IMR-90 (cell line): Measurements from ENCODE around the gene GRAMD2B. TPM values are rescaled to one million over a fixed set of nuclear protein-coding genes. Genes with fewer than 3 reads are reported as not detected.

Experiments used
- ATAC-seq: fragments of 200-7000 bp; cut with Tn5 transposase; 2 replicates; pipeline ENCODE4 v1.9.1; 2020; ENCODE audit warnings: low read depth, mild to moderate bottlenecking, moderate library complexity
- BruUV-seq: library from RNA; stranded (reverse); fragments of 400-500 nt; replicated peaks from 2 replicates; lab custom pipeline; 2021; lab: Mats Ljungman, UMichigan
- CTCF ChIA-PET: fragments of 300-600 bp; formaldehyde crosslinking; extraction: SDS; loops from one replicate; lab custom pipeline; 2021; ENCODE audit warnings: antibody characterized with exemption; lab: Yijun Ruan, JAX
- POLR2A ChIA-PET: fragments of 300-600 bp; sonication (Branson Sonifier 250); formaldehyde crosslinking; loops from one replicate; lab custom pipeline; 2022; ENCODE audit warnings: antibody characterized with exemption; ENCODE audit not compliant: unreplicated experiment; lab: Charles Lee
- DNase-seq: peaks from one replicate; pipeline ENCODE4 v3.0.0; 2013
- H2AFZ ChIP-seq: replicated peaks from 2 replicates; pipeline ENCODE3; 2013; ENCODE audit warnings: low read length, mild to moderate bottlenecking; ENCODE audit not compliant: poor library complexity
- H2AK5ac ChIP-seq: 2 replicates; pipeline ENCODE4 v1.6.1; 2013; ENCODE audit warnings: low read depth, low read length, inconsistent platforms
- H2AK9ac ChIP-seq: replicated peaks from 2 replicates; pipeline ENCODE3; 2013; ENCODE audit warnings: mild to moderate bottlenecking, low read depth, low read length, moderate library complexity; ENCODE audit not compliant: poor library complexity
- H2BK120ac ChIP-seq: 2 replicates; pipeline ENCODE4 v1.6.1; 2013; ENCODE audit warnings: low read depth, low read length, inconsistent platforms
- H2BK15ac ChIP-seq: 3 replicates; pipeline ENCODE4 v1.6.1; 2013; ENCODE audit warnings: low read depth, low read length, inconsistent platforms
- H2BK20ac ChIP-seq: 2 replicates; pipeline ENCODE4 v1.6.1; 2013; ENCODE audit warnings: low read depth, mild to moderate bottlenecking, inconsistent platforms, low read length, moderate library complexity
- H2BK5ac ChIP-seq: 2 replicates; pipeline ENCODE4 v1.6.1; 2013; ENCODE audit warnings: mild to moderate bottlenecking, low read depth, low read length, inconsistent platforms; ENCODE audit not compliant: poor library complexity, severe bottlenecking
- H3K14ac ChIP-seq: replicated peaks from 2 replicates; pipeline ENCODE4 v1.6.1; 2013; ENCODE audit warnings: low read depth, low read length, inconsistent platforms
- H3K18ac ChIP-seq: 2 replicates; pipeline ENCODE4 v1.6.1; 2013; ENCODE audit warnings: low read depth, low read length, control low read depth
- H3K23ac ChIP-seq: 2 replicates; pipeline ENCODE4 v1.6.1; 2013; ENCODE audit warnings: low read depth, low read length, inconsistent platforms
- H3K27ac ChIP-seq: 2 replicates; pipeline ENCODE4 v1.5.1; 2013; ENCODE audit warnings: mild to moderate bottlenecking, control low read depth, low read length; ENCODE audit not compliant: insufficient read depth
- H3K27me3 ChIP-seq: 2 replicates; pipeline ENCODE4 v1.6.1; 2013; ENCODE audit warnings: low read length; ENCODE audit not compliant: control insufficient read depth, insufficient read depth
- H3K36me3 ChIP-seq: 2 replicates; pipeline ENCODE4 v1.6.1; 2013; ENCODE audit warnings: low read length, mixed read lengths; ENCODE audit not compliant: control insufficient read depth, insufficient read depth
- H3K4ac ChIP-seq: 2 replicates; pipeline ENCODE4 v1.6.1; 2013; ENCODE audit warnings: low read depth, low read length, inconsistent platforms
- H3K4me1 ChIP-seq: 2 replicates; pipeline ENCODE4 v1.6.1; 2013; ENCODE audit warnings: low read length, mixed read lengths; ENCODE audit not compliant: control insufficient read depth, insufficient read depth
- H3K4me2 ChIP-seq: 2 replicates; pipeline ENCODE4 v1.6.1; 2013; ENCODE audit warnings: low read depth, mild to moderate bottlenecking, control low read depth, low read length, moderate library complexity
- H3K4me3 ChIP-seq: 2 replicates; pipeline ENCODE4 v1.5.1; 2013; ENCODE audit warnings: low read depth, mild to moderate bottlenecking, control low read depth, low read length, moderate library complexity; ENCODE audit not compliant: insufficient read depth
- H3K56ac ChIP-seq: 2 replicates; pipeline ENCODE4 v1.6.1; 2013; ENCODE audit warnings: low read length, inconsistent platforms; ENCODE audit not compliant: insufficient read depth; ENCODE audit errors: extremely low read depth
- H3K79me1 ChIP-seq, 2 experiments: 2 replicates each; pipeline ENCODE4 v1.6.1; 2013; ENCODE audit warnings: low read length in 2 of 2, inconsistent platforms in 1 of 2, low read depth in 1 of 2
- H3K9ac ChIP-seq: 2 replicates; pipeline ENCODE4 v1.6.1; 2013; ENCODE audit warnings: low read depth, low read length, control low read depth
- H3K9me1 ChIP-seq: 2 replicates; pipeline ENCODE4 v1.6.1; 2013; ENCODE audit warnings: low read length, inconsistent platforms; ENCODE audit not compliant: insufficient read depth
- H3K9me3 ChIP-seq: 2 replicates; pipeline ENCODE4 v1.6.1; 2013; ENCODE audit warnings: low read length; ENCODE audit not compliant: control insufficient read depth, insufficient read depth
- H4K20me1 ChIP-seq: 2 replicates; pipeline ENCODE4 v1.6.1; 2013; ENCODE audit warnings: low read length, inconsistent platforms; ENCODE audit not compliant: insufficient read depth
- H4K5ac ChIP-seq: 2 replicates; pipeline ENCODE4 v1.6.1; 2013; ENCODE audit warnings: mild to moderate bottlenecking, low read depth, low read length, control low read depth
- H4K8ac ChIP-seq, 2 experiments: 2 replicates each; pipeline ENCODE4 v1.6.1; 2013; ENCODE audit warnings: low read depth in 2 of 2, low read length in 2 of 2, control low read depth in 1 of 2, inconsistent platforms in 1 of 2
- H4K91ac ChIP-seq: 2 replicates; pipeline ENCODE4 v1.6.1; 2013; ENCODE audit warnings: low read depth, low read length, inconsistent platforms; ENCODE audit not compliant: insufficient read depth
- BHLHE40 ChIP-seq: fragments of 150-350 bp; IDR thresholded peaks from 2 replicates; pipeline ENCODE4 v1.6.1; 2016; ENCODE audit warnings: mild to moderate bottlenecking, low read depth, low read length
- FOS ChIP-seq: fragments of 150-350 bp; IDR thresholded peaks from 2 replicates; pipeline ENCODE4 v1.6.1; 2016; ENCODE audit warnings: low read depth, low read length
- MAFK ChIP-seq: IDR thresholded peaks from 2 replicates; pipeline ENCODE4 v1.6.1; 2012; ENCODE audit warnings: low read depth, low read length, improper control_type of control experiment
- POLR2A ChIP-seq: IDR thresholded peaks from 2 replicates; pipeline ENCODE4 v1.6.1; 2012; ENCODE audit warnings: mild to moderate bottlenecking, low read depth, low read length
- RFX5 ChIP-seq: IDR thresholded peaks from 2 replicates; pipeline ENCODE4 v1.8.0; 2012; ENCODE audit warnings: low read depth, mild to moderate bottlenecking, low read length, moderate library complexity
- WGBS, 2 experiments: methylation state at CpG; one replicate each; pipeline versions ENCODE4 v1.1.5 to v1.1.7; 2013; ENCODE audit warnings: missing lambda C conversion rate in 2 of 2; ENCODE audit not compliant: insufficient read length in 1 of 2; ENCODE audit errors: extremely low coverage in 2 of 2; 5-methylcytosine and 5-hydroxymethylcytosine counted together
- dilution Hi-C: fragments of 300-500 bp; cut with HindIII; formaldehyde crosslinking; loops from one replicate; pipeline ENCODE4 v1.14.3; 2018; ENCODE audit warnings: low sequenced_read_pairs; ENCODE audit not compliant: unreplicated experiment
- in situ Hi-C: fragments of 300-500 bp; cut with MboI; formaldehyde crosslinking; loops from 3 replicates; pipeline ENCODE4 v1.14.3; 2019; ENCODE audit warnings: low sequenced_read_pairs, inconsistent platforms, mixed read lengths
- intact Hi-C: fragments of 100-400 bp; cut with micrococcal nuclease; formaldehyde crosslinking; loops from 2 replicates; pipeline ENCODE4 v1.10.0; 2022
- polyA plus RNA-seq, 3 experiments: library from polyadenylated mRNA; depleted of rRNA; stranded (reverse); fragments of >200 nt; gene quantifications; 2 replicates each; pipeline ENCODE4 v1.2.3, GENCODE V29; 2012; ENCODE audit warnings: low replicate concordance in 1 of 3
- total RNA-seq: library from RNA; depleted of rRNA; stranded (reverse); fragments of >200 nt; gene quantifications from 2 replicates; pipeline ENCODE4 v1.2.3, GENCODE V29; 2012
- TF ChIP-seq, protein P1 (sequence below): fragments of 150-350 bp; IDR thresholded peaks from 2 replicates; pipeline ENCODE4 v1.6.1; 2017; ENCODE audit warnings: mild to moderate bottlenecking, antibody characterized with exemption, low read length, low read depth

GRAMD2B gene
- total and polyA plus RNA-seq, 2 of the 4 experiments (the other 2 are of a cell fraction) = 13.9 to 20.3 TPM

GRCh38 chr5:126534553-126534952 lies 111.3 kb downstream of the GRAMD2B start:
- no peak overlapping the region for H3K56ac ChIP-seq
- H3K27me3 ChIP-seq = no peaks in the 10 kb centered on the region
- no peak overlapping the region for H2AK5ac ChIP-seq
- no peak overlapping the region for H4K91ac ChIP-seq
- no peak overlapping the region for H3K23ac ChIP-seq
- no peak overlapping the region for H4K5ac ChIP-seq
- H3K4me3 ChIP-seq = no peak overlapping the region
- DNase-seq = no peak
- H3K4ac ChIP-seq = 0 out of 2 replicates have a peak overlapping the region, but pooled peaks have one; percentile 4
- H2BK20ac ChIP-seq = 0 out of 2 replicates have a peak overlapping the region, but pooled peaks have one; percentile 3
- CTCF ChIA-PET = no interaction called here
- H3K9ac ChIP-seq = no peak overlapping the region
- dilution Hi-C loops (no loop called here), intact Hi-C loops (loop anchor here (5.0 kb wide), 1 partner anchor 1797 kb away; no protein-coding TSS in a partner anchor), in situ Hi-C loops (no loop called here)
- no TSS peak for BruUV-seq
- H2BK5ac ChIP-seq = no peak overlapping the region
- H2AK9ac ChIP-seq = no peak overlapping the region
- no peak overlapping the region for H2AFZ ChIP-seq
- no peak overlapping the region for H3K27ac ChIP-seq
- H3K9me3 ChIP-seq = no peaks in the 10 kb centered on the region
- no peak overlapping the region for H2BK120ac ChIP-seq
- H3K4me1 ChIP-seq = peaks cover 10% of the 10 kb centered on the region
- POLR2A ChIA-PET = no interaction called here
- no peak overlapping the region for H3K14ac ChIP-seq
- H3K79me1 ChIP-seq = no peaks in the 10 kb centered on the region
- ATAC-seq = no peak
- TF ChIP-seq RFX5 (no peak), BHLHE40 (no peak), MAFK (no peak), POLR2A (no peak), FOS (no peak)
- TF ChIP-seq, protein P1, sequence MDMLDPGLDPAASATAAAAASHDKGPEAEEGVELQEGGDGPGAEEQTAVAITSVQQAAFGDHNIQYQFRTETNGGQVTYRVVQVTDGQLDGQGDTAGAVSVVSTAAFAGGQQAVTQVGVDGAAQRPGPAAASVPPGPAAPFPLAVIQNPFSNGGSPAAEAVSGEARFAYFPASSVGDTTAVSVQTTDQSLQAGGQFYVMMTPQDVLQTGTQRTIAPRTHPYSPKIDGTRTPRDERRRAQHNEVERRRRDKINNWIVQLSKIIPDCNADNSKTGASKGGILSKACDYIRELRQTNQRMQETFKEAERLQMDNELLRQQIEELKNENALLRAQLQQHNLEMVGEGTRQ = no peak
- no peak overlapping the region for H3K18ac ChIP-seq
- no peak overlapping the region for H2BK15ac ChIP-seq
- H3K9me1 ChIP-seq = peaks cover 11% of the 10 kb centered on the region
- H4K20me1 ChIP-seq = no peaks in the 10 kb centered on the region
- H3K36me3 ChIP-seq = no peaks in the 10 kb centered on the region
- no peak overlapping the region for H3K4me2 ChIP-seq
- no CpG with 5 or more reads among the region's 1 CpG for WGBS, 2 experiments
- H4K8ac ChIP-seq = no peak overlapping the region
